Mesodermal cell (in vitro differentiated cells): ENCODE measurements around the gene ARID1B.

Experiments
- H3K27ac ChIP-seq: 2 replicates; pipeline ENCODE4 v1.7.0; 2013; ENCODE audit warnings: mild to moderate bottlenecking, low read depth, low read length, moderate library complexity; ENCODE audit not compliant: severe bottlenecking
- H3K36me3 ChIP-seq: 2 replicates; pipeline ENCODE4 v1.7.1; 2013; ENCODE audit warnings: mild to moderate bottlenecking, low read length, moderate library complexity; ENCODE audit not compliant: control insufficient read depth, insufficient read depth
- H3K4me1 ChIP-seq: one replicate; pipeline ENCODE4 v1.7.1; 2013; ENCODE audit warnings: mild to moderate bottlenecking, low read length; ENCODE audit not compliant: insufficient read depth, control insufficient read depth, poor library complexity, severe bottlenecking
- H3K4me3 ChIP-seq: 2 replicates; pipeline ENCODE4 v1.7.0; 2013; ENCODE audit warnings: low read length, control low read depth, mild to moderate bottlenecking; ENCODE audit not compliant: insufficient read depth, poor library complexity, severe bottlenecking; ENCODE audit errors: extremely low read depth
- H3K9me3 ChIP-seq: 2 replicates; pipeline ENCODE4 v1.7.1; 2013; ENCODE audit warnings: mild to moderate bottlenecking, low read length, moderate library complexity; ENCODE audit not compliant: control insufficient read depth
- WGBS, 2 experiments: methylation state at CpG; one replicate each; pipeline ENCODE4 v1.1.5; 2013; ENCODE audit warnings: missing lambda C conversion rate in 2 of 2; ENCODE audit not compliant: insufficient coverage in 2 of 2; 5-methylcytosine and 5-hydroxymethylcytosine counted together

ARID1B gene

DNA sequence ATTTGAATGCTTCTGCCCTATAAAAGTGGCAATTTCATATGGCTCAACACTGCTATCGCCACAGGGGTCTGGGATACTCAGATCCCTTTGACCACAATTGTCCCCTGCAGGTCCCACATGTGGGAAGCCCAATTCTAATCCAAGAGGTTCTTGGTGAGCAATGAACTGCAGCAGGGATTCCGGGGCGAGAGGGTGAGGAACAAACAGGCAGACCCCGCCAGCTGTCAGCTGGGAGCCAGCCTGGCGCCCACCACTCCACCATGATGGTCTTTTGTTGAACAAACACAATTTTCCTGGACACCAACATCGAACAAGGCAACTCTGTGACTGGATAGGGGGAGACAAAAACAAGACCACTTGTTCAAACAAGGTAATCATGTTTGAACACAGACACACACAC lies 465.6 kb downstream of the ARID1B start:
- WGBS, 2 experiments = 84 to 98% methylated on average over 3 to 6 of the region's 6 CpGs
- H3K9me3 ChIP-seq = no peaks in the 10 kb centered on the region
- no peaks in the 10 kb centered on the region for H3K36me3 ChIP-seq
- no peak overlapping the region for H3K27ac ChIP-seq
- H3K4me1 ChIP-seq = peaks cover 5% of the 10 kb centered on the region
- H3K4me3 ChIP-seq = no peak overlapping the region

DNA sequence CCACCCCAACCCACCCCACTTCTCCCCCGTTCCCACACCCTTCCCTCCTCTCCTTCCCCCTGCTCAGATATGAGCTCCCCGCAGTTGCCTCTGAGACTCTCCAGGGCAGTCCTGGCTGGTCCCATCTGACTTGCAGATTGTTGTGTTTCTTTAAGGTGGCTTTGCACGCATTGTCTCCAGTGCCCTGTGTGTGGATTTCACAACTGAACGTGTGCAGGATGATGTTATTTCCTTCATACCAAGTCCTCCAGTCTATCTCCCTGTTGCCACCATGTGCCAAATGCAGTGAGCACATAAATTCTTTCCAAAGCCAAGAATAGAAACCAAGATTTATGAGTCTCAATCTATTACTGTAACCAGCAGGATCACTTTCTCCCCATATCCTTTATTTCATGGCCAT lies 467.0 kb downstream of the ARID1B start:
- 79 to 100% methylated on average over 1 to 3 of the region's 4 CpGs for WGBS, 2 experiments
- Histone ChIP-seq H3K4me1 (peaks cover 5% of the 10 kb centered on the region), H3K9me3 (peaks cover 6% of the 10 kb centered on the region), H3K27ac (no peak overlapping the region), H3K36me3 (no peaks in the 10 kb centered on the region), H3K4me3 (no peak overlapping the region)

DNA sequence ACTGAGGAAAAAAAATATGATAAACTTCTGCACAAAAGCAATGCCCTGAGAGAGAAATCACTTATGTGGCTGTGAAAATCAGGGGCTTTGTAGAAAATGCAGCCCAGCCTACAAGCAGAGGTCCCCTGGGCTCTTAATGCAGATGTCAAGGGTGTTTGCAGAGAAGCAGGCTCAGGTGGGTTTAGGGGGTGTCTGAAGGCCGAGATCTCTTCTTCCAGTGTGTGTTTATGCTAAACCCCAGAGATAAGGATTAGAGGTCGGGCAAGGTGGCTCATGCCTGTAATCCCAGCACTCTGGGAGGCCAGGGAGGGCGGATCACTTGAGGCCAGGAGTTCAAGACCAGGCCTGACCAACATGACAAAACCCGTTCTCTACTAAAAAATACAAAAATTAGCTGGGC lies 467.6 kb downstream of the ARID1B start:
- WGBS, 2 experiments = 76 to 90% methylated on average over 2 to 3 of the region's 4 CpGs
- Histone ChIP-seq H3K27ac (no peak overlapping the region), H3K4me1 (peaks cover 5% of the 10 kb centered on the region), H3K9me3 (peaks cover 6% of the 10 kb centered on the region), H3K4me3 (no peak overlapping the region), H3K36me3 (no peaks in the 10 kb centered on the region)

DNA sequence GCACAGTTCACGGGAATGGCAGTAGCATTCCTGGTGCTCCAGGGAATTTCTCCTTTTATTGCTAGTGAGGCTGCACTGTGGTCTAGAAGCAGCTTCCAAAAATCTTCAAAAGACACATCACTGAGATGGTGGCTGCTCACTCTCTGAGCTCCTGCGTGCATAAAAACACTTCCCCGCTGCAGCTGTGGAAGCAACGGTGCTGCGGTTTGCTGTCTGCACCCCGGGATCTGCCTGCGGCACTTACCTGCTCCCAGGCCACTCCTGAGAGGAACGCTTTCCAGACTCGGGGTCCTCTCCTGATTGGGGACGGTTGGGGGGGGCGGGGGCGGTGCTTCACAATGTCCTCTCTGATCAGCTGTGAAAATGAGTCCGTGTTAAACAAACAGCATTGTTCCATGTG lies 468.3 kb downstream of the ARID1B start:
- H3K36me3 ChIP-seq = no peaks in the 10 kb centered on the region
- WGBS, 2 experiments = 73 to 78% methylated on average over 7 to 13 of the region's 13 CpGs
- H3K27ac ChIP-seq = no peak overlapping the region
- H3K4me1 ChIP-seq = peaks cover under 1% of the 10 kb centered on the region
- no peak overlapping the region for H3K4me3 ChIP-seq
- H3K9me3 ChIP-seq = peaks cover 6% of the 10 kb centered on the region

DNA sequence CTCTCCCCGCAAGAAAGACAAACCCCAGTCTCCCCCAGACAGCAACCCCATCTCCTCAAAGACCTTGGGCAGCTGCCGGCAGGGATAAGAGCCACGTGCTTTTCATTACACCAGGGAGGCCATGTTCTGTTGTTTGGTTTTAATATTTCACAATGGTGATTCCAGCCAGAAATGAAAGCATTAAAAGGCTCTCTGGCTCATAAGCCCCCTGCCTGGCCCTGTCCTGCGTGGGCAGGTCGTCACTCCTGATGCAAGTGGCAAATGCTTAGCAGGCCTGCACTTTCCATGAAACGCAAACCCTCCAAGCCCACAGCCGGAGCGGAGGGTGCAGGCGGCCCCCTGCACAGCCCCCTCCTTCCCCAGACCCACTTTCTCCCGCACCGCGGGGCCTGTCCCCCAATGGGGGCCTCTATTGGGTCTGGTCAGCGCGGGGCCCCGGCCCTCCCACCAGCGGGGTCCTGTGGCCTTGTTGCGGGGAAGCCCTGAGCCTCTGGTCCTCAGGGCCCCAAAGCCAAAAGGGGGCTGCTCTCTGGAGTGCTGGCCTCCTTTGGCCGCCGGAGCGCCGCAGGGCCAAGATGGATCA lies 469.0 kb downstream of the ARID1B start:
- Histone ChIP-seq H3K27ac (no peak overlapping the region), H3K4me1 (no peaks in the 10 kb centered on the region), H3K4me3 (no peak overlapping the region), H3K9me3 (peaks cover 6% of the 10 kb centered on the region), H3K36me3 (no peaks in the 10 kb centered on the region)
- WGBS, 2 experiments = 93 to 98% methylated on average over 14 to 18 of the region's 21 CpGs

DNA sequence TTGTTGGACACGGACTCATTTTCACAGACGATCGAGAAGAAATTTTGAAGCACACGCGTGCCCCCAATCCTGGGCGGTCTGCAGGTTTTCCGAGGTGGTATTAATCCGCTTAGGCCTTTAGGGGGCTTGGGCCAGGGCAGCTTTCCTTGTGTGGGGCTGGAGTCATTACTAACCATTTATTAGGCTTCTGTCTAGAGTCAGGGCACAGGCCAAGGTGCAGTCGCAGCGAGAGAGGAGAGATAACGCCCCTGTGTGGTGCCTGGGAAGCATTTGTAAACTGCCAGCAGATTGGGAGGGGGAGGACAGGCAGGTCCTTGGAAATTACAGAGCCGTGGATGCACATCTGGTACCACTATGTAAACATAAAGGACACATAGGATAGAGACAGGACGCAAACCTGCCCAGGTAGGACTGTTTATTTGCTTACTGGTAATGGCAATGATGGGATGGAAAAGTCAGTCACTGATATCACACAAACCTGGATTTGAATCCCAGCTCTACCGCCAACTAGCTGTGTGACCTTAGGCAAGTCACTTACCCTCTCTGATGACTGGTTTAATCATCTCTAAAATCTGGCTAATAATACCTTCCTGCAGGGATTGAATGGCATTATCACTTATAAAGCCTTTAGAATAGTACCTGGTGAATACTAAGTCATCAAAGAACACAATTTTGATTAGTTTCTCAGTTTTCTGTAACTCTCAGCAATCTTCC lies 469.8 kb downstream of the ARID1B start:
- no peaks in the 10 kb centered on the region for H3K36me3 ChIP-seq
- no peak overlapping the region for H3K27ac ChIP-seq
- H3K4me1 ChIP-seq = no peaks in the 10 kb centered on the region
- H3K4me3 ChIP-seq = no peak overlapping the region
- H3K9me3 ChIP-seq = peaks cover 6% of the 10 kb centered on the region
- WGBS, 2 experiments = 88 to 92% methylated on average over 12 to 13 of the region's 14 CpGs

DNA sequence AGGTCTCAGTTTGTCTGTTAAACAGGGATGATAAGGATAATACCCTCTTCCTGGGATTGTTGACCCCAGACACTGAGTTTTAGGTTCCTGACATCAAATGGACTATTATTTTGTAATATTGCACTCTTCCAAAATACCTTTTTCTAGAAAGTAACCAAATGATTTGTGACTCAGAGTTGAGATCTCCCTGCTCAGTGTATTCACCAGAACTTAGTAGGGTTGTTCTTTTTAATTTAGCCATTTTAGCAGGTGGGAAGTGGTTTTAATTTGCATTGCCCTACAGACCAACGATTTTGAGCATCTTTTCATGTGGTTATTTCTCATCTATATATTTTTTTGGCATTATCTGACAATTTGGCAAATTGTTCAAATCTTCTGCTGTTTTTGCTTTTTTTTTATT lies 471.1 kb downstream of the ARID1B start:
- H3K36me3 ChIP-seq = no peaks in the 10 kb centered on the region
- WGBS, 2 experiments = no CpG with 5 or more reads among the region's 1 CpG
- H3K9me3 ChIP-seq = peaks cover 6% of the 10 kb centered on the region
- no peak overlapping the region for H3K4me3 ChIP-seq
- no peaks in the 10 kb centered on the region for H3K4me1 ChIP-seq
- no peak overlapping the region for H3K27ac ChIP-seq

DNA sequence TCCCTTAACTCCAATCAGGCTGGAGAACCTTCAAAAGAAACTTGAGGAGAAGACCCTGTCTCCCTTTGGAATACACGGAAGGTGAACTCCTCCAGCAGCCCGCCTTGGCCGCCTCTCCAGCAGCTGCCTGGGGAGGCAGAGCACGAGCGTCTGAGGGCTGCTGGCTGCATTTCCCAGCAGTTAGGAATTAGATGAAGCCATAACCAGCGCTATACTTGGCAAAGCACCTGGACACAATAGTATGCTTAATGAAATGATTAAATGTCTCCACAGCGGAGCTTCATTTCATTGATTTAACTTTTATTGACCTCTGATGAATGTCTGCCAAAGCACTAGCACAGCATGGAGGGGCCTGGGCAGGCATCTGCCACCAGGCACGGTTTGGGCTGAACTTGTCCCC lies 472.6 kb downstream of the ARID1B start:
- Histone ChIP-seq H3K4me1 (no peaks in the 10 kb centered on the region), H3K27ac (no peak overlapping the region), H3K9me3 (peaks cover 6% of the 10 kb centered on the region), H3K36me3 (no peaks in the 10 kb centered on the region), H3K4me3 (no peak overlapping the region)
- 88 to 90% methylated on average over 4 to 7 of the region's 8 CpGs for WGBS, 2 experiments

DNA sequence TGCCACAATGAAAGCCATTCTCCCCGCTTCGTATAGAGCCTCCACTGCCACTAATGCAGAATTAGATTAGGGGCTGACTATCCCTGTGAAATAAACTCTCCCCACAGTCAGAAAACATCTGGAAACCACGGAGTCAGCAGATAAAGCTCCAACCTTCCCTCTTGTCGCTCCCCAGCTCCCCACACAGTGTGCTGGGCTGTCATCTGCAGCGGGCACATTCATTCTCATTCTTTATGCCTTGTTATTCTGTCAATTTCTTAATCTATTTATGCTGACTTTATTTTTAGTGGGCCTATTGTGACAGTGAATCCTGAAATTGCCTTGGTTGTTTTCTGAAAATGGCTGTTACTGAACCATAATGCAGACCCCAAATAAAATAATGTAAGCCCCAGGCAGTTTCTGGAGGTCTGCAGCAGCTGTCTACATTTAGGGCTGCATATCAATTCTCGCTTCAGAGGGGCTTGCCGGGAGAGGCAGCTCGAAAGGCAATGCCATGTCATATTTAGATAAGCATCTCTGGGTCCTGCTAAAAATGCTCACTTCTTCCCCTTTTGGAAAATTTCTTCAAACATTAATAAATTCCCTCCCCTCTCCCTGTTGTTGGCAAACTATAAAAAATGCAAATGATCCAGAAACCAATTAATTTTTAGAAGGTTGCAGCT lies 474.5 kb downstream of the ARID1B start:
- no peak overlapping the region for H3K27ac ChIP-seq
- H3K4me1 ChIP-seq = no peaks in the 10 kb centered on the region
- H3K4me3 ChIP-seq = no peak overlapping the region
- peaks cover 6% of the 10 kb centered on the region for H3K9me3 ChIP-seq
- 86 to 89% methylated on average over 6 to 8 of the region's 8 CpGs for WGBS, 2 experiments
- no peaks in the 10 kb centered on the region for H3K36me3 ChIP-seq

DNA sequence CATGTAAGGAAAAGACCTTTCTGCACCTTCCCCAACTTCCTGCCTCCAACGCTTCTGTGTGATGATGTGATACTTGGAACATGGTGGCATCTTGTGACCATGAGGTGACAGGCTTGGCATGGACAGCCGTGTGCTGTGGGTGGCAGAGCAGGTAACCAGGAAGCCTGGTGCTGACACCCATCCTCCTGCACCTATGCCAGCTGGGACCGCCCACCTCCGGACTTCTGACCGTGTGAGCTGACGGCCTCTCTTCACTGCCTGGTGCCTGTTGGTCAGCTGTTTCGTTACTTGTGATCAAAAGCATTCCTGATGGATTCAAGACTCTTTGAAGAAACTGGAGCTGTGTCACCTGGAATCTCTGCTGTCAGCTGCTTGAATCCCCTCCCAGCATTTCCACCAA lies 475.8 kb downstream of the ARID1B start:
- Histone ChIP-seq H3K4me1 (no peaks in the 10 kb centered on the region), H3K27ac (no peak overlapping the region), H3K9me3 (peaks cover 6% of the 10 kb centered on the region), H3K4me3 (no peak overlapping the region), H3K36me3 (no peaks in the 10 kb centered on the region)
- WGBS, 2 experiments = 81 to 87% methylated on average over 6 to 7 of the region's 7 CpGs

DNA sequence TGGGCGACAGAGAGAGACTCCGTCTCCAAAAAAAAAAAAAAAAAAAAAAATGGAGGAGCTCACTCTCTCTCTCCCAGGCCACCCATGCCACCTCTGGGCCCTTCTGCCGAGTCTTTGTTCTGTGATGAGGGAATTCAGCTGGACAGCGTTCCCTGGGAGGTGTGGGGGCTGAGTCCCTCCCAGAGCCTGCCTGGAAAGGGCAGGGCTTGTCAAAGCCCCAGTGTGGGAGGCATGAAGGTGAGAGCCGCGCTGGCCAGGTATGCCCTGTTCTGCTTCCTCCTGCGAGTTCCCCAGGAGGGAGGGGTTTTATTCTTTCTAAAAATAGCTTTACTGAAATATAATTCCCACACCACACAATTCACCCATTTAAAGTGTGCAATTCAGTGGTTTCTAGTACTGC lies 476.5 kb downstream of the ARID1B start:
- H3K27ac ChIP-seq = no peak overlapping the region
- no peaks in the 10 kb centered on the region for H3K36me3 ChIP-seq
- peaks cover 1% of the 10 kb centered on the region for H3K9me3 ChIP-seq
- no CpG with 5 or more reads among the region's 7 CpGs for WGBS, 2 experiments
- no peak overlapping the region for H3K4me3 ChIP-seq
- no peaks in the 10 kb centered on the region for H3K4me1 ChIP-seq
